ENCODE data around the gene SERPING1. TPM values are rescaled to one million over a fixed set of nuclear protein-coding genes. Genes with fewer than 3 reads are reported as not detected.

SERPING1 gene
- total and polyA plus RNA-seq, 2 donors (not counting 3 experiments of a cell fraction or from before 2014, with no cell fraction given): 0.30 TPM; not detected in 1

DNA sequence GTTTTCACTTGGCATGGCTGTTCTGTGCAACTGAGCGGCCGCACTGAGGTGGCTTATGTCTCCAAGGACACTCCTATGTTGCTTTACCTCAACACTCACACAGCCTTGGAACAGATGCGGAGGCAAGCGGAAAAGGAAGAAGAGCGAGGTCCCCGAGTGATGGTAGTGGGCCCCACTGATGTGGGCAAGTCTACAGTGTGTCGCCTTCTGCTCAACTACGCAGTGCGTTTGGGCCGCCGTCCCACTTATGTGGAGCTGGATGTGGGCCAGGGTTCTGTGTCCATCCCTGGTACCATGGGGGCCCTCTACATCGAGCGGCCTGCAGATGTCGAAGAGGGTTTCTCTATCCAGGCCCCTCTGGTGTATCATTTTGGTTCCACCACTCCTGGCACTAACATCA, 62.2 kb downstream of the SERPING1 start:
- H3K4me3 ChIP-seq (replicated peaks in 1 of 3; ENCODE audit: insufficient read depth in 1 of 3, low read depth in 1 of 3, low read length in 3 of 3): no peak overlapping the region
- ChIA-PET POLR2A (no interaction called here), CTCF (no interaction called here)
- H2AFZ ChIP-seq (ENCODE audit: low read depth, low read length): no peak overlapping the region
- peaks cover 22% of the 10 kb centered on the region for H3K79me2 ChIP-seq (ENCODE audit: control insufficient read depth, insufficient read depth, low read length)
- intact Hi-C loops (cut with micrococcal nuclease): loop anchor here (10.0 kb wide), 2 partner anchors 145 to 855 kb away; no protein-coding TSS in a partner anchor
- DNase-seq (ENCODE audit: low read depth, low spot score): no peak
- no peaks in the 10 kb centered on the region for H3K9me1 ChIP-seq (replicated peaks; ENCODE audit: control insufficient read depth, extremely low read depth, insufficient read depth, low read length)
- H3K4me1 ChIP-seq (ENCODE audit: control insufficient read depth, extremely low read depth, insufficient read depth, low read length): peaks cover 4% of the 10 kb centered on the region
- no peak overlapping the region for H3K9ac ChIP-seq (replicated peaks; ENCODE audit: extremely low read depth, insufficient read depth, low read length)
- peaks cover 14% of the 10 kb centered on the region in 2 experiments for H3K36me3 ChIP-seq (ENCODE audit: control insufficient read depth in 2 of 2, extremely low read depth in 1 of 2, insufficient read depth in 2 of 2, low read length in 2 of 2)
- no peak for FAIRE-seq
- H3K27ac ChIP-seq (ENCODE audit: insufficient read depth, low read depth, low read length): no peak overlapping the region
- no peaks in the 10 kb centered on the region for H3K27me3 ChIP-seq (ENCODE audit: control insufficient read depth in 2 of 2, insufficient read depth in 2 of 2, low read length in 2 of 2)
- dilution Hi-C loops (cut with MboI; ENCODE audit: extremely low pct_ligation_motif_present, low sequenced_read_pairs): no loop called here
- TF ChIP-seq GATA2 (IDR thresholded peaks at IDR 0.05; ENCODE audit: insufficient read depth, insufficient read length, low read depth, low read length) (no peak), POLR2A (IDR thresholded peaks at IDR 0.05; ENCODE audit: low read depth, low read length) (no peak), FOS (IDR thresholded peaks at IDR 0.05; ENCODE audit: borderline replicate concordance, insufficient read depth, low read length) (no peak), POLR2AphosphoS5 (IDR thresholded peaks at IDR 0.05; ENCODE audit: insufficient read depth, low read depth, low read length) (no peak), JUN (IDR thresholded peaks at IDR 0.05; ENCODE audit: borderline replicate concordance, insufficient read depth, insufficient read length, low read depth) (no peak), EZH2 (IDR thresholded peaks at IDR 0.05; ENCODE audit: borderline replicate concordance, low read depth, low read length, severe bottlenecking) (no peak), MYC (IDR thresholded peaks at IDR 0.05; ENCODE audit: low read depth, low read length) (no peak)
- TF ChIP-seq, protein P1, sequence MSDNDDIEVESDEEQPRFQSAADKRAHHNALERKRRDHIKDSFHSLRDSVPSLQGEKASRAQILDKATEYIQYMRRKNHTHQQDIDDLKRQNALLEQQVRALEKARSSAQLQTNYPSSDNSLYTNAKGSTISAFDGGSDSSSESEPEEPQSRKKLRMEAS (IDR thresholded peaks at IDR 0.05; ENCODE audit: insufficient read depth, insufficient read length): no peak
- TF ChIP-seq, protein P2, sequence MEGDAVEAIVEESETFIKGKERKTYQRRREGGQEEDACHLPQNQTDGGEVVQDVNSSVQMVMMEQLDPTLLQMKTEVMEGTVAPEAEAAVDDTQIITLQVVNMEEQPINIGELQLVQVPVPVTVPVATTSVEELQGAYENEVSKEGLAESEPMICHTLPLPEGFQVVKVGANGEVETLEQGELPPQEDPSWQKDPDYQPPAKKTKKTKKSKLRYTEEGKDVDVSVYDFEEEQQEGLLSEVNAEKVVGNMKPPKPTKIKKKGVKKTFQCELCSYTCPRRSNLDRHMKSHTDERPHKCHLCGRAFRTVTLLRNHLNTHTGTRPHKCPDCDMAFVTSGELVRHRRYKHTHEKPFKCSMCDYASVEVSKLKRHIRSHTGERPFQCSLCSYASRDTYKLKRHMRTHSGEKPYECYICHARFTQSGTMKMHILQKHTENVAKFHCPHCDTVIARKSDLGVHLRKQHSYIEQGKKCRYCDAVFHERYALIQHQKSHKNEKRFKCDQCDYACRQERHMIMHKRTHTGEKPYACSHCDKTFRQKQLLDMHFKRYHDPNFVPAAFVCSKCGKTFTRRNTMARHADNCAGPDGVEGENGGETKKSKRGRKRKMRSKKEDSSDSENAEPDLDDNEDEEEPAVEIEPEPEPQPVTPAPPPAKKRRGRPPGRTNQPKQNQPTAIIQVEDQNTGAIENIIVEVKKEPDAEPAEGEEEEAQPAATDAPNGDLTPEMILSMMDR (IDR thresholded peaks at IDR 0.05; ENCODE audit: extremely low read depth in 1 of 2, insufficient read depth in 1 of 2, low read depth in 1 of 2, low read length in 2 of 2): no peak
- no peaks in the 10 kb centered on the region for H4K20me1 ChIP-seq (replicated peaks; ENCODE audit: control insufficient read depth, extremely low read depth, insufficient read depth, low read length)
- no peak overlapping the region for H3K4me2 ChIP-seq (ENCODE audit: insufficient read depth, low read length)
- no TSS peak for BruUV-seq (replicated peaks)
- H3K9me3 ChIP-seq (replicated peaks; ENCODE audit: control insufficient read depth, insufficient read depth, low read length): no peaks in the 10 kb centered on the region

All from endothelial cell of umbilical vein (primary cell).